ENCODE measurements around the gene TMEM273.

GRCh38 chr10:49208996-49209395 lies 20.8 kb upstream of the TMEM273 start:
- no peak for TF ChIP-seq EZH2 (IDR thresholded peaks at IDR 0.05; ENCODE audit: borderline replicate concordance, low read length)
- TF ChIP-seq CTCF (IDR thresholded peaks at IDR 0.05; ENCODE audit: low read length) = no peak

Measured in OCI-LY1 (cell line).